Activated CD4-positive, CD25-positive, alpha-beta regulatory T cell treated with anti-CD3 and anti-CD28 coated beads, Interleukin-2, amount 50 U/mL, for 72 hours (primary cell): ENCODE measurements around the gene GFRA1.
"Not testable (repeated sequence)": the region's sequence is repeated elsewhere in the genome, so short reads cannot be mapped to it uniquely, and the experiment has no call there.

Source experiments
- DNase-seq: peaks from one replicate; pipeline ENCODE4 v3.0.0; 2021

GFRA1 gene

DNA sequence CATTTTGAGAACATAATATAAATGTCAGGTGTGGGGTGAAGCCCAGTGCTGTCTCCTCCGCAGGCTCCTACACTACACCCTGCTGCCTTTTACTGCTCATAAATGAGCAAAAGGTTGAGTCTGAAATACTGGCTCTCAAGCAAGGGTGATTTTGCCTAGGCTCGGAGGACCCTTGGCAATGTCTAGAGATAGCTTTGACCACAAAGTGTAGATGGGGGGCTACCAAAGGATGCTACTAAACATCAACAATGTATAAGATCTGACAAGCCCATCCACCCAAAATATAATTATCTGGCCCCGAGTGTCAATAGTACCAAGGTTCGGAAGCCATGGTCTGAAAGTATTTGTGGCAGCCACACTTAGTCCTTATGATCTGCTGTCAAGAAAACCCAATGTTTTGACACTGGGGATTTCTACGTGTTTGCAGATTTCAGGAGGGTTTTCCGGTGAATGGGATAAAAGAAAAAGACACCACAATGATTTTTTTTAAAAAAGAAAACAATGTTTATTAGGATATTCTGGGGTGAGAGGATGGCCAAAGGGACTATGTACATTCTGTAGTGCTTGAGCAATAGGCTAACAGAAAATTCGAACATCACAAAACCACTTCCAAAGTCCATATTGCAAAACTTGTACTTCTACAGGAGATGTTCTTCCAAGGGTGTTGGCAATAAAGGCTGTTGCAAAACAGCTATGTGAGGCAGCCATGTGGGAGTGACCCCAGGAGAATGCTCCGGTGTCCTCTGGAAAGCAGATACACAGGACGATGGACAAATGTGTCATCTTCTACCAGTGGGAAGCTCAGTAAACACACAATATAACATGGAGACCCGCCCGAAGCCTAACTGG lies 216.3 kb downstream of the GFRA1 start:
- DNase-seq = no peak

DNA sequence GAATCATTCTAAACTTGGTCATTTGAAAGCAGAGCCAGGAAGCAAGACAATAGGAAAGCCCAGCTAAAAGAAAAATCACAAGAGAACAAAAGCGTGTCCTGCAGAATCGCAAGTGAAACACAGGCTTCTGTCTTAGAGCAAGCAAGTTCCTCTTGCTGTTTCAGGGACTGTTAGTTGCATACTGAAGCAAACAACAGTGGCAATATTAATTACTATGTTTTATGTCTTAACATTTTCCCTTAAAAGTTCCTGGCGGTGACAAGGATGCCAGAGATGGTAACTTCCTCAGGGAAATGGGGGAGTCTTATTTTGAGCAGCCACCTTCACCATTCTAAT lies 217.1 kb downstream of the GFRA1 start:
- DNase-seq = no peak

- DNase-seq = no peak
Measured at GRCh38 chr10:116055252-116055916, 217.6 kb downstream of the GFRA1 start.

DNA sequence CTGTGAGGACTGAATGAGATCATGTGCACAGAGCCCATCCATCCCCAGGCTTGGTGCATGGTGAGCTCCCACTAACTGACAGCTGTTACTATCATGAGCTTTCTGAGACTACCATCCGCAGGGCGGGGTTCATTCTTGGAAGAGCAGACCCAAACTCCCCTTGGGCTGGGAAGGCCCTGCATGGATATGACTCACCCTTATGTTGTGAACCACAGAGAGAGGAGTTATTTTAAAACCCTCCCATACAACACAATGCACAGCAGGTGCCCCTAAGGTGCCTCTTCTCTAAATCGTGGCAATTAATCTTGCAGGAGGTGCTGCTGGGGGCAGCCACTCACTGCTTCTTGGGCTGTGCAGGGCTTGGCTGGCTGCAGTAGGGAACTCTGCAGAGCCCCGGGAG lies 219.1 kb downstream of the GFRA1 start:
- DNase-seq = no peak

- DNase-seq = not testable (repeated sequence)
Measured at GRCh38 chr10:116053009-116053730, 219.8 kb downstream of the GFRA1 start.

- DNase-seq = not testable (repeated sequence)
Measured at GRCh38 chr10:116052522-116052921, 220.5 kb downstream of the GFRA1 start.

- DNase-seq = no peak
Measured at GRCh38 chr10:116049974-116050304, 223.1 kb downstream of the GFRA1 start.

DNA sequence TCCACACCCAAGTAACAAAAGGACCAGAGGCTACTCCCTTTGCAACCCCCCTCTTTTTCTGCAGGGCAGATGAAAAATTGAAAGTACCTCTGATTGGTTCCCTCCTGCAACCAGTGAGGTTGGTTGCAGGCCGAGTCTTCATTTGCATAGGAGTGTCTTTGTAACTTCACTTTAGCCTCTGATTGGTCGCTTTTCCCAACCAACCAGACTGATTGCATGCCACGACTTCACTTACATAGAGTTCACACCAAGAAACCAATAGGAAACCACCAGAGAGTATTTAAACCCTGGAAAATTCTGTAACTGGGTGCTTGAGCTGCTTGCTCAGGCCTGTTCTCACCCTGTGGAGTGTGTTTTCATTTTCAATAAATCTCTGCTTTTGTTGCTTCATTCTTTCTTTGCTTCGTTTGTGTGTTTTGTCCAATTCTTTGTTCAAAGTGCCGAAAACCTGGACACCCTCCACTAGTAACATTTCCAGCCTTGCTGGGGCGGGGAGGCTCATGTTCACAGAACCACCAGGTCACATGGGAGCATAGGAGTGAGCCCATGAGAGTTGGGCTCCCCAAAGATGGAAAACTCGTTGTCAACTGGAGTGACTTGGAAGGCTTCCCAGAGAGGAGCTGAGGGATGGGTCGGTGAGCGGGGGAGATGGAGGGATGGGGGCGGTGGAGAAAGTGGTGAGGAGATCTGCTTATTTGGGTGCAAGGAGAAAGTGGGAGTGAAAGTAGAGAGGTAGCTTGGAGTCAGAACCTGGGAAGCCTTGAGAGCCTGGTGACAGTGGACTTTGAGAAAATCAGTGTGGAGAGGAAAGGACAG lies 223.6 kb downstream of the GFRA1 start:
- no peak for DNase-seq

- no peak for DNase-seq
Measured at GRCh38 chr10:116045366-116046356, 227.3 kb downstream of the GFRA1 start.

DNA sequence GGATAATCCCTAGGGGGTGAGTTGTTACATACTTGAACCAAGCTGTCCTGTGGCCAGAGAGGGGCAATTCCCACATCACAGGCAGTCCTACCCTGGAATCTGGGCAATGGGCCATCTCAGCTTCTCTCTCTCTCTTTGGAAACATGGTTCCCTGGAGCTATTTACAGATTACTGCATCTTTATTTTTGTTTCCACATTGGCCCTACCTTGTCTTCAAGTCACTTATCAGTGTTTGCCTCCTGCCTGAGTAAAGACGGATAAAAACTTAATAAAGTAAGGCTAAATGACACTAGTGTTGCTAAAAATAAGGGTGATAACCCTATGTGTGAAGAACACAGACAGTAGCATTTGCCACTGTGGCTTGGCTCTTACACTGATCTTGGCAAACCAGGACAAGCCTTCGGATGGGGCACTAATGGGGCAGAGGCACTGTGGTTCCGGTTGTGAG lies 228.2 kb downstream of the GFRA1 start:
- no peak for DNase-seq

GRCh38 chr10:116043861-116044260 lies 229.1 kb downstream of the GFRA1 start:
- no peak for DNase-seq

DNA sequence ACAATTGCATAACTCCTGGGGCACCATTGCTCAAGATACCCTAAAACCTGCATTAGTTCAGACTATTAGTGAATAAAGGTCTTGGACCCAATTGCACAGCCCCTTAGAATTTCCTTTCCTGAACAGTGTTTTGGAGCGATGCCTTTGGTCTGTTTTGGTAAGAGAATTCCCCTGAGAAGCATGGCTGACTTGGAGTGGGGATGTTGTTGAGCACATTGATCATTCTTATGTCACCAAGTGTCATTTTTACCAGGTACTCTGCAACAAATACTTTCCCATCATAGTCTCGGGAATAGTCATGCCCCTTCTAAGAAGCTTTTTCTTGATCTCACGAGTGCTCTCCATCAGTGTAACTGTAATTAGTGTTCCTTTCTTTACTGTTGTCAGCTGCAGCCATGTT lies 229.7 kb downstream of the GFRA1 start:
- DNase-seq = no peak

DNA sequence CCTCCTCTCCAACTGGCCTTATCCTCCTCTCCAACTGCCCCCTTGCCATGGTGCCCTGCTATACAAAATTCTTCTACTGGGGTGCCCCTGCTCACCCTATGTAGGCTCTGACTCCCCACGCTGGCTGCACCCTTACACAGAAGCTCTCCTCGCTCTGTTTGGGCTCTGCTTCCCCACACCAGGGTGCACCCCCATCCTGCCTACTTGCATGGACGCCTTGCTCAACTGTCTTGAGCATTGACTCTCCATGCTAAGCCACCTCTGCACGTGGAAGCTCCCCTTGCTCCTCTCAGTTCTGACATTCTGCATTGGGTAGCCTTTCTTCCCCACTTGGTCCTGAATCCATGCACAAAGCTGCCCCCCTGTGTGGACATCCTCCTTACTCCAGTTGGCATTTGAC lies 231.1 kb downstream of the GFRA1 start:
- no peak for DNase-seq

DNA sequence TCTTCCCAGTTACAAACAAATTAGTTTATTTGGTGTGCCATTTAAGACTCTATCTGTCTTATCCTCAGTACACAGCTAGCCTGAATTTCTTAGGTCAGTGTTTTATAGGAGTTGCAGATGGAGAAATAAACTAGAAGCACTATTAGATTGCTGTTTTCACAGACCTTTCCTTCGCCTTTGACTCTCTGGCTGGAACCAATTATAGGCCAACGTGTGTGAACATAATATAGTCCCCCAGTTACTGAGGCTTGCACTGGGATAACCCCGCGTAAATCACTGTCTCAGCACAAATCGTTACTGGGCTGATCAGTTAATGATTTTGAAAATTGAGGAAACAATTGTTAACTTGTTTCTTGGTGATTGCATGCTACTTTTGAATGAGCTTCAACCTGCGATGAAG lies 233.4 kb downstream of the GFRA1 start:
- DNase-seq = no peak

GRCh38 chr10:116038259-116038658 lies 234.7 kb downstream of the GFRA1 start:
- DNase-seq = no peak

DNA sequence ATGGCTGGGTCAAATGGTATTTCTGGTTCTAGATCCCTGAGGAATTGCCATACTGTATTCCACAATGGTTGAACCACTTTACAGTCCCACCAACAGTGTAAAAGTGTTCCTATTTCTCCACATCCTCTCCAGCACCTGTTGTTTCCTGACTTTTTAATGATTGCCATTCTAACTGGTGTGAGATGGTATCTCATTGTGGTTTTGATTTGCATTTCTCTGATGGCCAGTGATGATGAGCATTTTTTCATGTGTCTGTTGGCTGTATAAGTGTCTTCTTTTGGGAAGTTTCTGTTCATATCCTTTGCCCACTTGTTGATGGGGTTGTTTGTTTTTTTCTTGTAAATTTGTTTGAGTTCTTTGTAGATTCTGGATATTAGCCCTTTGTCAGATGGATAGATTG lies 237.6 kb downstream of the GFRA1 start:
- not testable (repeated sequence) for DNase-seq

DNA sequence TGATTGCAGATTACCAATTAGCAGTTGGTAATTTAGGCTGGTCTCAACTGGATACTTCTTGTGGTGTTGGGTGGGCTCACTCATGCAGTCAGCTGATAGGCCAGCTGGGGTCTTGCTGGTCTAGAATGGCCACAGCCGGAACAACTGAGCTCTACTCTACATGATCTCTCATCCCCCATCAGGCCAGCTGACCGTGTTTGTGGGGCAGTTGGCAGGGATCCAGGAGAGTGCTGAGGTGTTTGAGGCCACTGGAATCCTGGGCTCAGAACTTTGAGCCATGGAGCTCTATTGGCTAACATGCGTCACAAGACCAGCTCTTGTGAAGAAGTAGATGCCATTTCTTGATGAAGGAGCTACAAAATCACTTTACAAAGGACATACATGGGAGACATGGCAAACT lies 242.4 kb downstream of the GFRA1 start:
- DNase-seq = no peak

DNA sequence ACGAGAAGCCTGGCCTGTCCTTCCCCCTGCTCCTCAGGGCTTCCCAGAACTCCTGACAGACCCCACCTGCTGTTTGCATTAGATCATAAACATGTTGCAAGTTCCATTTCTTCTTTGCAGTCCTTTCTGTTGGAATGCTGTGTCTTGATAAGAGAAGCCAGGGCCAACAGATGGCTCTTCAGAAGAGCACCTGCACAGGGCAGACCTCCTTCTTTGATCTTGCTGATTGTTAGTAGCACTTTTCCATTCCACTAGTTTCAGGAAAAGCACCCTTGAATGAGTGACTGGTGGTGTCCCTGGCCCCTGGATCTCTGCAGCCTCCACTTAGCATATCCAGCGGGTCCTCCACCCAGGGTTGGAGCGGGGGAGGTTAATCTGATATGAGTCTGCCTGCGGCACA lies 243.2 kb downstream of the GFRA1 start:
- DNase-seq = no peak

- no peak for DNase-seq
Measured at GRCh38 chr10:116027355-116027754, 245.7 kb downstream of the GFRA1 start.

GRCh38 chr10:116026725-116027124 lies 246.3 kb downstream of the GFRA1 start:
- no peak for DNase-seq

DNA sequence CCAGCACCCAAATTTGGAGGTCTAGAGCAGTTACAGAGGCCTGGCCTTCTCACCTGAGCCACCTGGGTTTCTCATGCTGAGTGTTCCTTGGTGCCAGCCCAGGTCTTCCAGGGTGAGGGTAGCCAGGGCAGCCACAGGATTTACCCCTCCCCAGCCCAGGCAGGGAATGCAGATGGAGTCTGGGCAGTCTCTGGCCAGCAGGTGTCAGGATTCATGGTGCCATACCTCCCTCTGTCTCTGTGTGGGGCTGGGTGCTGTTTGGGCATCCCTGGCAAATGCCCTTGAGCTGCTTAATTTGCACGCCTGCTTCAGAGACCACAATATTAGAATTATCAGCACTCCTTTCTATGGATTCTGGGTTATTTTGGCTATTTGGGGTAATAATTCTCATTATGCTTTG lies 246.7 kb downstream of the GFRA1 start:
- no peak for DNase-seq
